Measurements from ENCODE around the gene RPAIN. TPM values are rescaled to one million over a fixed set of nuclear protein-coding genes. Genes with fewer than 3 reads are reported as not detected.

RPAIN gene
- total and polyA plus RNA-seq, 2 of the 13 experiments (the other 11 are each of a cell fraction or from before 2014, with no cell fraction given), result 42.1 to 58.5 TPM

- TF ChIP-seq ZNF546 (CRISPR knock-in tag; conservative IDR thresholded peaks at IDR 0.05), result no peak
- no peak for TF ChIP-seq NCOA1 (CRISPR knock-in tag; IDR thresholded peaks at IDR 0.05)
- TF ChIP-seq ZBTB2 (CRISPR knock-in tag; IDR thresholded peaks at IDR 0.05; ENCODE audit: low read depth), result peak; percentile 53; the same call in 1 of the 2 replicates
- no peak for TF ChIP-seq POGZ (CRISPR knock-in tag; IDR thresholded peaks at IDR 0.05)
- TF ChIP-seq SIX1 (CRISPR knock-in tag; IDR thresholded peaks at IDR 0.05; ENCODE audit: borderline replicate concordance), result 0 out of 2 replicates have a peak, but pooled peaks have one; percentile 0
- no peak for TF ChIP-seq PHF5A (CRISPR knock-in tag; IDR thresholded peaks at IDR 0.05; ENCODE audit: low read depth, unreplicated experiment)
- no peak; the same call in 1 of the 2 replicates for TF ChIP-seq ZNF101 (CRISPR knock-in tag; IDR thresholded peaks at IDR 0.05; ENCODE audit: borderline replicate concordance, low read depth)
- TF ChIP-seq GABPB1 (CRISPR knock-in tag; IDR thresholded peaks at IDR 0.05), result peak; percentile 97
- TF ChIP-seq PRMT3 (CRISPR knock-in tag; IDR thresholded peaks at IDR 0.05; ENCODE audit: borderline replicate concordance, low read depth), result no peak
- no peak for TF ChIP-seq ZNF318 (CRISPR knock-in tag; IDR thresholded peaks at IDR 0.05)
- no peak for TF ChIP-seq POLR2AphosphoS2 (IDR thresholded peaks at IDR 0.05; ENCODE audit: low read depth, low read length)
- TF ChIP-seq YEATS4 (CRISPR knock-in tag; IDR thresholded peaks at IDR 0.05; ENCODE audit: borderline replicate concordance), result peak; percentile 54; the same call in 1 of the 2 replicates
- TF ChIP-seq YEATS2 (CRISPR knock-in tag; IDR thresholded peaks at IDR 0.05; ENCODE audit: borderline replicate concordance), result no peak
- no peak for TF ChIP-seq ZNF782 (CRISPR knock-in tag; IDR thresholded peaks at IDR 0.05; ENCODE audit: borderline replicate concordance)
- 0 out of 2 replicates have a peak, but pooled peaks have one; percentile 46 for TF ChIP-seq ZNF616 (CRISPR knock-in tag; IDR thresholded peaks at IDR 0.05; ENCODE audit: low read depth)
- TF ChIP-seq ZNF749 (CRISPR knock-in tag; IDR thresholded peaks at IDR 0.05; ENCODE audit: borderline replicate concordance), result 0 out of 2 replicates have a peak, but pooled peaks have one; percentile 44
- no peak for TF ChIP-seq ZNF644 (CRISPR knock-in tag; IDR thresholded peaks at IDR 0.05; ENCODE audit: low read depth)
- peak; percentile 85 for TF ChIP-seq KDM5A (IDR thresholded peaks at IDR 0.05; ENCODE audit: borderline replicate concordance, low read length)
- 0 out of 2 replicates have a peak, but pooled peaks have one; percentile 47 for TF ChIP-seq ZGPAT (CRISPR knock-in tag; IDR thresholded peaks at IDR 0.05)
Measured at GRCh38 chr17:5419356-5419958, 525 bp upstream of the RPAIN start, which contains the start of gene NUP88 (continued).
